Cardiac muscle cell (in vitro differentiated cells and primary cell): ENCODE measurements around the gene ELFN1. TPM values are rescaled to one million over a fixed set of nuclear protein-coding genes. Genes with fewer than 3 reads are reported as not detected.

Experiments used
- DNase-seq, 2 donors: peaks; one replicate each; pipeline versions ENCODE4 v3.0.0 to v3.0.0-alpha.2; 2010 to 2017; ENCODE audit warnings: low read depth in 1 of 2, low spot score in 1 of 2
- H3K27ac ChIP-seq: fragments of 200-600 bp; sonication (generic); 2 replicates; pipeline ENCODE4 v1.5.1; 2016
- H3K27me3 ChIP-seq: fragments of 200-600 bp; sonication (generic); 2 replicates; pipeline ENCODE4 v1.6.0; 2016; ENCODE audit warnings: control low read depth
- H3K36me3 ChIP-seq: fragments of 200-600 bp; sonication (generic); 2 replicates; pipeline ENCODE4 v1.5.1; 2016; ENCODE audit warnings: control low read depth
- H3K4me1 ChIP-seq: fragments of 200-600 bp; sonication (generic); 2 replicates; pipeline ENCODE4 v1.8.1; 2017; ENCODE audit warnings: low read depth, mild to moderate bottlenecking, mixed run types
- H3K4me3 ChIP-seq: fragments of 200-600 bp; sonication (generic); 2 replicates; pipeline ENCODE4 v1.5.1; 2016; ENCODE audit warnings: mild to moderate bottlenecking
- H3K9me3 ChIP-seq: fragments of 200-600 bp; sonication (generic); 2 replicates; pipeline ENCODE4 v1.5.1; 2017; ENCODE audit warnings: low read depth, mild to moderate bottlenecking, control low read depth
- CTCF ChIP-seq: IDR thresholded peaks from 2 replicates; pipeline ENCODE4 v1.5.1; 2012; ENCODE audit warnings: low read depth, mild to moderate bottlenecking, low read length
- polyA plus RNA-seq: library from polyadenylated mRNA; unstranded; fragments of >200 nt; fragmentation: Nextera tagmentation; extraction: Ambion mirVana; gene quantifications from 2 replicates; pipeline ENCODE4 v1.2.1, GENCODE V29; 2016
- total RNA-seq: library from RNA; depleted of rRNA; stranded (reverse); fragments of >200 nt; gene quantifications from 2 replicates; pipeline ENCODE4 v1.2.3, GENCODE V29; 2016

Gene ELFN1
- total and polyA plus RNA-seq, 2 experiments from 2014 or later, result 8.9 to 51.6 TPM

GRCh38 chr7:1727812-1728570 lies 57.9 kb downstream of the ELFN1 start:
- TF ChIP-seq CTCF, result no peak
- H3K9me3 ChIP-seq, result no peaks in the 10 kb centered on the region
- no peak overlapping the region for H3K4me3 ChIP-seq
- no peak overlapping the region for H3K27ac ChIP-seq
- H3K27me3 ChIP-seq, result no peaks in the 10 kb centered on the region
- DNase-seq, result no peak
- H3K36me3 ChIP-seq, result no peaks in the 10 kb centered on the region
- peaks cover 15% of the 10 kb centered on the region for H3K4me1 ChIP-seq

- no peak for DNase-seq
- peaks cover 15% of the 10 kb centered on the region for H3K4me1 ChIP-seq
- H3K4me3 ChIP-seq, result no peak overlapping the region
- H3K27me3 ChIP-seq, result no peaks in the 10 kb centered on the region
- H3K9me3 ChIP-seq, result no peaks in the 10 kb centered on the region
- no peaks in the 10 kb centered on the region for H3K36me3 ChIP-seq
- H3K27ac ChIP-seq, result no peak overlapping the region
- TF ChIP-seq CTCF, result no peak
These were observed 59.1 kb downstream of the ELFN1 start for GRCh38 chr7:1729183-1729582.

GRCh38 chr7:1729773-1730172 lies 59.7 kb downstream of the ELFN1 start:
- Histone ChIP-seq H3K27me3 (no peaks in the 10 kb centered on the region), H3K9me3 (no peaks in the 10 kb centered on the region)

GRCh38 chr7:1732072-1732471 lies 62.0 kb downstream of the ELFN1 start:
- Histone ChIP-seq H3K4me1 (no peaks in the 10 kb centered on the region), H3K36me3 (no peaks in the 10 kb centered on the region), H3K9me3 (no peaks in the 10 kb centered on the region), H3K4me3 (no peak overlapping the region), H3K27me3 (no peaks in the 10 kb centered on the region), H3K27ac (no peak overlapping the region)
- DNase-seq, result no peak
- no peak for TF ChIP-seq CTCF

More at GRCh38 chr7:1729773-1730172, 59.7 kb downstream of the ELFN1 start:
- Histone ChIP-seq H3K4me1 (peaks cover 15% of the 10 kb centered on the region), H3K27ac (no peak overlapping the region), H3K36me3 (no peaks in the 10 kb centered on the region), H3K4me3 (no peak overlapping the region)
- TF ChIP-seq CTCF, result no peak
- DNase-seq, result no peak

- no peak for TF ChIP-seq CTCF
- Histone ChIP-seq H3K27me3 (no peaks in the 10 kb centered on the region), H3K36me3 (no peaks in the 10 kb centered on the region), H3K4me3 (no peak overlapping the region), H3K4me1 (no peaks in the 10 kb centered on the region), H3K27ac (no peak overlapping the region), H3K9me3 (no peaks in the 10 kb centered on the region)
- no peak for DNase-seq
These were observed 62.6 kb downstream of the ELFN1 start for GRCh38 chr7:1732645-1733044.
